HFFc6 (cell line): ENCODE results near the gene CFAP74. TPM values are rescaled to one million over a fixed set of nuclear protein-coding genes. Genes with fewer than 3 reads are reported as not detected.

Experiments used
- DNase-seq: peaks from one replicate; pipeline ENCODE4 v3.0.0-alpha.2; 2018
- H3K27ac Mint-ChIP-seq: 2 replicates; pipeline ENCODE4 v1.8.0; 2020; ENCODE audit warnings: mild to moderate bottlenecking, mixed read lengths
- H3K27me3 Mint-ChIP-seq: 2 replicates; pipeline ENCODE4 v1.8.0; 2021; ENCODE audit warnings: mild to moderate bottlenecking, moderate library complexity, mixed read lengths; ENCODE audit not compliant: insufficient read depth
- H3K36me3 Mint-ChIP-seq: 2 replicates; pipeline ENCODE4 v1.8.0; 2021; ENCODE audit warnings: low read depth, mixed read lengths
- H3K4me1 Mint-ChIP-seq: 2 replicates; pipeline ENCODE4 v1.8.0; 2020; ENCODE audit warnings: low read depth, mixed read lengths
- H3K4me3 Mint-ChIP-seq: 2 replicates; pipeline ENCODE4 v1.8.0; 2020; ENCODE audit warnings: mild to moderate bottlenecking, moderate library complexity, mixed read lengths
- H3K9me3 Mint-ChIP-seq: 2 replicates; pipeline ENCODE4 v1.8.0; 2020; ENCODE audit warnings: mild to moderate bottlenecking, mixed read lengths
- total RNA-seq, 6 experiments: library from RNA; stranded (reverse); fragmentation: NEBNext Ultra II Directional; extraction: Animal tissue kit (Norgen Biotek cat#: 25700); gene quantifications; 2 replicates in 1 of 6; 3 replicates in 5 of 6; pipeline ENCODE4 v1.2.3, GENCODE V29; 2021
- TF ChIP-seq, protein P1 (sequence below): fragments of 200-600 bp; sonication (generic); IDR thresholded peaks from 2 replicates; pipeline ENCODE4 v1.5.0; 2021; ENCODE audit warnings: antibody characterized with exemption, mild to moderate bottlenecking

CFAP74 gene
- total RNA-seq, 6 experiments from 2014 or later, result not detected

DNA sequence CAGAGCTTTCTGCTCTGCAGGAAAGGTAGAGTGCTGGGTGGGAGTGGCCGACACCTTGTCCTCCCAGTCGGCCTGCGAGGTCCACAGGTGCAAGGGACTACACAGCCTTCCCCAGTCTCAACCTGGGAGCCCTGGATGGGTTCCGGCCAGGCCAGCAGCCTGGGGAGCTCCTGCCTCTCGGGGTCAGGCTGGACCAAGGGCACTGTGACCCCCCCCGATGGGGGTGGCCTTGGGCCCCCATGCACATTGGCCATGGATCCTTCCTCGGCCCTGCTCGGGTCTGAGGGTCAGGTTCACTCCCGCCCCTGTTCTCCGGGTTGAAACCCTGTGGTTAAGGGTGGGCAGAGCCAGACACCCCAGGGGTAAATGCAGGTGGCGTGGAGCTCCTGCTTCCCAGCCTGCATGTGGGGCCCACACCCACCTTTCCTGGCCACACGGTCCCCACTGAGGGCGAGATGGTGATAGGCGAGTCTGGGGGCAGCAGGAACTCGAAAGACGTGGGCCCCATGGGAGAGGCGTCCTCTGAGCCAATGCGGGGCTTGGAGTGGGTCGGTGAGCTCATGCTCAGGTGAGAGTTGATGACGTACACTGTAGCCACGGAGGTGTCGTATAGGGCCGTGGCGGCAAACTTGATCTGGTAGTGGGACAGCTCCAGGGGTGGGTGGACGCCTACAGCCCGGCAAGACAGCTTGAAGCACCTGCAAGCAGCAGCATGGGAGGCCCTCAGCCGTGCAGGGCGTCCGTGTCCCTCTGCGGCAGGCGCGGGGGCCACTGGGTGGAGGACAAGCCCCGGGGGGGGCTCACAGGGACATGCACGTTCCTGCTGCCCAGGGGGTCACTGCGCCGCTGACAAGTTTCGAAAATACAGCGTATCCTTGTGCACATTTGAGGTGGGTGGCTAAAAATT is 73.7 kb downstream of the CFAP74 start:
- Mint-ChIP-seq H3K4me1 (no peaks in the 10 kb centered on the region), H3K27me3 (peaks cover 9% of the 10 kb centered on the region), H3K4me3 (no peak overlapping the region), H3K36me3 (no peaks in the 10 kb centered on the region), H3K9me3 (peaks cover 14% of the 10 kb centered on the region), H3K27ac (no peak overlapping the region)
- TF ChIP-seq, protein P1, sequence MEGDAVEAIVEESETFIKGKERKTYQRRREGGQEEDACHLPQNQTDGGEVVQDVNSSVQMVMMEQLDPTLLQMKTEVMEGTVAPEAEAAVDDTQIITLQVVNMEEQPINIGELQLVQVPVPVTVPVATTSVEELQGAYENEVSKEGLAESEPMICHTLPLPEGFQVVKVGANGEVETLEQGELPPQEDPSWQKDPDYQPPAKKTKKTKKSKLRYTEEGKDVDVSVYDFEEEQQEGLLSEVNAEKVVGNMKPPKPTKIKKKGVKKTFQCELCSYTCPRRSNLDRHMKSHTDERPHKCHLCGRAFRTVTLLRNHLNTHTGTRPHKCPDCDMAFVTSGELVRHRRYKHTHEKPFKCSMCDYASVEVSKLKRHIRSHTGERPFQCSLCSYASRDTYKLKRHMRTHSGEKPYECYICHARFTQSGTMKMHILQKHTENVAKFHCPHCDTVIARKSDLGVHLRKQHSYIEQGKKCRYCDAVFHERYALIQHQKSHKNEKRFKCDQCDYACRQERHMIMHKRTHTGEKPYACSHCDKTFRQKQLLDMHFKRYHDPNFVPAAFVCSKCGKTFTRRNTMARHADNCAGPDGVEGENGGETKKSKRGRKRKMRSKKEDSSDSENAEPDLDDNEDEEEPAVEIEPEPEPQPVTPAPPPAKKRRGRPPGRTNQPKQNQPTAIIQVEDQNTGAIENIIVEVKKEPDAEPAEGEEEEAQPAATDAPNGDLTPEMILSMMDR, result no peak
- DNase-seq, result no peak

DNA sequence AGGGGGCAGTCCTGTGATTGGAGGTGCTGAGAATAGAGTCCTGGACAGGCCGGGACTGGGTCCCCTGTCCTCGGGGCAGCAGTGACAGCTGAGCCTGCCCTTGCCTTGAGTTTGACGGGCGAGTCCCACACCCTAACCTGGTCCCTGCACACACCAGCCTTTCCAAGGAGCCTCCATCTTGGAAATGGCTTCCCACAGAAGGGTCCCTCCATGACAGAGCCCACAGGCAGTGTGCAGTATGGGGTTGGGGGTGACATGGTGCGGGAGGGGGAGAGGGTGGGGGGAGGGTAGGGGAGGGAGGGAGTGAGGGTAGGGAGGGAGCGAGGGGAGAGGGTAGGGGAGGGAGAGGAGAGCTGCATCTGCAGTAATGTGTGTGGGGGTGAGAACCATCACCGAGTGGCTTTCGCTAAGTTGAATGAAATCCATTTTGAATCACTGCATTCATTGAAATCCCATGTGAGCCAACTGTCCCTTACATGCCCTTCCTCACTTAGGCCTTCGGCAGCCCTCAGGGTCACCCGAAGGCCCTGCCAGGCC is 74.4 kb downstream of the CFAP74 start:
- no peaks in the 10 kb centered on the region for H3K36me3 Mint-ChIP-seq
- H3K4me3 Mint-ChIP-seq, result no peak overlapping the region
- no peaks in the 10 kb centered on the region for H3K4me1 Mint-ChIP-seq
- peaks cover 9% of the 10 kb centered on the region for H3K9me3 Mint-ChIP-seq
- no peak overlapping the region for H3K27ac Mint-ChIP-seq
- H3K27me3 Mint-ChIP-seq, result peaks cover 11% of the 10 kb centered on the region
- no peak for DNase-seq
- TF ChIP-seq, protein P1, result no peak

DNA sequence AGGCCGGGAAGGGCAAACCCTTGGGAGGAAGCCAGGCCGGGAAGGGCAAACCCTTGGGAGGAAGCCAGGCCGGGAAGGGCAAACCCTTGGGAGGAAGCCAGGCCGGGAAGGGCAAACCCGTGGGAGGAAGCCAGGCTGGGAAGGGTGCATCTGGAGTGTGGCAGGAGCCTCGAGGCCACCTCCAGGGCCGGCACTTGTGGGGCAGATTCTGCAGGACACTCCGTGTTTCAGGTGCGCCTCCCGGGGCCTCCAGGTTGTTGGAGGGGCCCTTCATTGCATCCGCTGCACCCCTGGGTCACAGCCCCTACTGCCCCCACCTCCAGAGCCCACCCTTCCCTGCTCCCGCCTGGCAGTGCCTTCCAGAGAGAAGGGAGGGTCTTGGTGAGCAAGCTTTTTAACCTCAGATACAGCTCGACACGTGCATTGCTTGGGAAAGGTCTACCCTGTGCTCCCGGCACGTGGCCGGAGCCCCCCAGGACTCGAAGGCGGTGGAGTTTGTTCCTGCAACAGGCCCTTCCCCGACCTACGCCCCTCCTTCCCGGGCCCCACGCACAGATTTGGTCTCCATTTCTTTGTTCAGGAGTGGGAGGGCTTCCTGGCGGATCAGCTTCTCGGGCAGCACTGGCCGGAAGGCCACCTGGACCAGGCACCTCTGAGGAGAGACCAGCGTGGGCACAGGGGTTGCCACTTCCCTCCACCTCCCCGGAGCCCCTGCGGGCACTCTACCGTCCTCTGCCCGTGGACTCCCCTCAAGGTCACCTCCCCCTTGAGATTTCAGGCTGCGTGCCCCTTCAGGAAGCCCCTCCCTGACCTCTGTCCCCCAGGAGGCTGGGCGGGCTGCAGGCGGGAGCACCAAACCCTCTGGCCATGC is 75.1 kb downstream of the CFAP74 start:
- H3K9me3 Mint-ChIP-seq, result peaks cover 2% of the 10 kb centered on the region; the same call in 1 of the 2 replicates
- H3K27me3 Mint-ChIP-seq, result peaks cover 11% of the 10 kb centered on the region
- TF ChIP-seq, protein P1, result no peak
- H3K4me3 Mint-ChIP-seq, result no peak overlapping the region
- DNase-seq, result no peak
- H3K4me1 Mint-ChIP-seq, result no peaks in the 10 kb centered on the region
- no peak overlapping the region for H3K27ac Mint-ChIP-seq
- no peaks in the 10 kb centered on the region for H3K36me3 Mint-ChIP-seq

DNA sequence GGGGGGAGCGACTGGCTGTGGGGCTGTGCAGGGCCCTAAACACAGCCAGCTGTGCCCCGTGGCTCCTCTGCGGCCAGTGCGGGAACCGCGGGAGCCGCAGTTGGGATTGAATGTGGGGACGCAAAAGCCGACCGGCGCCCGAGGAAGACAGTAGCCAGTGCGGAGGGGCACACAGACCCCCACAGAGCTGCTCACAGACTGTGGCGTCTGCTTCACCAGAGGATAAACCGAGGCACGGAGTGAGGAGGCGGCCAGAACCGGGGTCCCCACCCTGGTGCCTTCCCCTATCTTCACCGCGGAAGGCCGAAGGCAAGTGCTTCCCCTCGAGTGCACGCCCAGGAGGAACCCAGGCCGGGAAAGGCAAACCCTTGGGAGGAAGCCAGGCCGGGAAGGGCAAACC is 75.8 kb downstream of the CFAP74 start:
- Mint-ChIP-seq H3K9me3 (no peaks in the 10 kb centered on the region), H3K4me3 (no peak overlapping the region), H3K27me3 (peaks cover 9% of the 10 kb centered on the region), H3K36me3 (no peaks in the 10 kb centered on the region), H3K4me1 (no peaks in the 10 kb centered on the region), H3K27ac (no peak overlapping the region)
- TF ChIP-seq, protein P1, result no peak
- no peak for DNase-seq

DNA sequence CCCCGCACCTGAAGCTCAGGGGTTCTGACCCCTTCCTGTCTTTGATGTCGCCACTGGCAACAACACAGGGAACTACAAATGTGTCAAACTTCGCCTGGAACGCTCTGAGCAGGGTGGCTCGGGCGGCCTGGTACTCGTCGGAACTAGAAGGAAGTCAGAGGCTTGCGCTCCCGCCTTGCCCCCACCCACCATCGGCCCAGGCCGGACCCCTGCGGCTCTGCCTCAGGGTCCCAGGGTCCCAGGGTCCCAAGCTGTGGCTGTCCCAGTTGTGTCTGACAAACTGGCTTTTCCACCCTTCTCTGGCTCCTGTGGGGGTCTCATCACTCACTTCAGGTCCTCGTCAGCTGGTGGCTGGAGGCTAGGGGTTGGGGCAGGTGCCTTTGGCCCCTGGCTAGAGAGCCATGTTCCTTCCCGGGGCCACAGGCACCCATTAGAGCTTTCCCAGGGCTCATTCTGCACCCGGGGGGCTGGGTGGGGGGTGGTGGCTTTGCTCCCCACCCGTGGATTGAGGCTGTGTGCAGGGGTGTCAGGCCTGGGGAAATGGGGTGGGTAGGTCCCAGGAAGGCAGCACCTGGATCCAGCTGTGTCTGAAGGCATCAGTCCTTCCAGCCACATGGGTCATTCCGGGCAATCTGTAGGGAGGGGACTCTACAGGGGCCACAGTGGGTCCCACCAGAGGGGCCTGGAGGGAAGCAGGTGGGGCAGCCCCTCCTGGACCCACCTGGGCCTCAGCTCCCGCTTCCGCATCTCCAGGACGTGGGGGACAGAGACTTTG is 76.5 kb downstream of the CFAP74 start:
- peaks cover 10% of the 10 kb centered on the region for H3K27me3 Mint-ChIP-seq

More for the DNA sequence above, 76.5 kb downstream of the CFAP74 start:
- DNase-seq, result no peak
- H3K27ac Mint-ChIP-seq, result no peak overlapping the region
- H3K36me3 Mint-ChIP-seq, result no peaks in the 10 kb centered on the region
- TF ChIP-seq, protein P1, result no peak
- no peaks in the 10 kb centered on the region for H3K4me1 Mint-ChIP-seq
- H3K9me3 Mint-ChIP-seq, result no peaks in the 10 kb centered on the region
- H3K4me3 Mint-ChIP-seq, result no peak overlapping the region
